ENCODE data around the gene KANSL1L.

KANSL1L gene

GRCh38 chr2:210063306-210063705 is 107.9 kb downstream of the KANSL1L start:
- no peak for DNase-seq

- no peak for DNase-seq
Measured at GRCh38 chr2:210055825-210056224, 115.4 kb downstream of the KANSL1L start.

GRCh38 chr2:210054696-210055095 is 116.5 kb downstream of the KANSL1L start:
- DNase-seq: no peak

- DNase-seq: no peak
Measured at GRCh38 chr2:210050885-210051284, 120.3 kb downstream of the KANSL1L start.

- no peak for DNase-seq
Measured at GRCh38 chr2:210049831-210050230, 121.4 kb downstream of the KANSL1L start.

GRCh38 chr2:210046851-210047500 is 124.2 kb downstream of the KANSL1L start:
- DNase-seq: no peak

- no peak for DNase-seq
Measured at GRCh38 chr2:210038078-210038477, 133.1 kb downstream of the KANSL1L start.

- DNase-seq: no peak
Measured at GRCh38 chr2:210035679-210036078, 135.5 kb downstream of the KANSL1L start.

- no peak for DNase-seq
Measured at GRCh38 chr2:210034087-210034683, 137.0 kb downstream of the KANSL1L start.

GRCh38 chr2:210028178-210028577 is 143.0 kb downstream of the KANSL1L start:
- no peak for DNase-seq

- no peak for DNase-seq
Measured at GRCh38 chr2:210027608-210028007, 143.6 kb downstream of the KANSL1L start.

- DNase-seq: no peak
Measured at GRCh38 chr2:210022824-210023223, 148.4 kb downstream of the KANSL1L start.

- no peak for DNase-seq
Measured at GRCh38 chr2:210020138-210020537, 151.1 kb downstream of the KANSL1L start.

GRCh38 chr2:210009896-210010295 is 161.3 kb downstream of the KANSL1L start:
- no peak for DNase-seq

GRCh38 chr2:210009126-210009525 is 162.1 kb downstream of the KANSL1L start:
- DNase-seq: no peak

GRCh38 chr2:210007895-210008294 is 163.3 kb downstream of the KANSL1L start:
- DNase-seq: no peak

- no peak for DNase-seq
Measured at GRCh38 chr2:210004881-210005280, 166.3 kb downstream of the KANSL1L start.

- peak in 1 of 2 donors; percentile 2 for DNase-seq
Measured at GRCh38 chr2:210003359-210003758, 167.8 kb downstream of the KANSL1L start.

GRCh38 chr2:210002158-210003157 is 168.8 kb downstream of the KANSL1L start, which contains the start of gene RPE:
TSS of gene RPE (plus strand) at chr2:210002638. CDS start at chr2:210002662, 24 bp downstream.
- DNase-seq: peak; percentile 91 to 92

- no peak for DNase-seq
Measured at GRCh38 chr2:210000464-210001324, 170.5 kb downstream of the KANSL1L start.

- no peak for DNase-seq
Measured at GRCh38 chr2:209998596-209998995, 172.6 kb downstream of the KANSL1L start.

- no peak for DNase-seq
Measured at GRCh38 chr2:209993968-209994367, 177.2 kb downstream of the KANSL1L start.
